DND-41 (cell line): ENCODE measurements around the gene KRT86.

Source experiments
- ATAC-seq: fragments of 200-7000 bp; cut with Tn5 transposase; 3 replicates; pipeline ENCODE4 v1.9.1; 2021; ENCODE audit warnings: low read depth; ENCODE audit not compliant: insufficient read depth
- DNase-seq: peaks from one replicate; pipeline ENCODE4 v3.0.0-alpha.2; 2020
- H2AFZ ChIP-seq: 2 replicates; pipeline ENCODE4 v1.6.0; 2012; ENCODE audit warnings: low read depth, low read length
- H3K27ac ChIP-seq: 2 replicates; pipeline ENCODE4 v1.5.1; 2012; ENCODE audit warnings: low read length, inconsistent platforms
- H3K27me3 ChIP-seq: fragments of 200-600 bp; sonication (generic); 2 replicates; pipeline ENCODE4 v1.6.0; 2012; ENCODE audit warnings: low read length, mild to moderate bottlenecking, inconsistent platforms; ENCODE audit not compliant: insufficient read depth, poor library complexity
- H3K36me3 ChIP-seq: 2 replicates; pipeline ENCODE4 v1.5.1; 2012; ENCODE audit warnings: low read length, inconsistent platforms; ENCODE audit not compliant: insufficient read depth
- H3K4me1 ChIP-seq: 2 replicates; pipeline ENCODE4 v1.5.1; 2012; ENCODE audit warnings: mild to moderate bottlenecking, low read length; ENCODE audit not compliant: insufficient read depth
- H3K4me2 ChIP-seq: 2 replicates; pipeline ENCODE4 v1.6.0; 2012; ENCODE audit warnings: mild to moderate bottlenecking, moderate library complexity, low read length, inconsistent platforms; ENCODE audit not compliant: insufficient read depth
- H3K4me3 ChIP-seq, 2 experiments: fragments of 200-600 bp in 1 of 2; shearing (Covaris generic) in 1 of 2; 2 replicates each; pipeline ENCODE4 v1.5.1; 2012 to 2016; ENCODE audit warnings: inconsistent platforms in 2 of 2, low read length in 2 of 2, mild to moderate bottlenecking in 2 of 2, low read depth in 1 of 2, moderate library complexity in 1 of 2
- H3K79me2 ChIP-seq: 2 replicates; pipeline ENCODE4 v1.6.0; 2012; ENCODE audit warnings: low read length, inconsistent platforms; ENCODE audit not compliant: insufficient read depth
- H3K9ac ChIP-seq: 2 replicates; pipeline ENCODE4 v1.6.0; 2012; ENCODE audit warnings: low read depth, mild to moderate bottlenecking, inconsistent platforms, low read length, moderate library complexity
- H3K9me3 ChIP-seq: 2 replicates; pipeline ENCODE4 v1.5.1; 2012; ENCODE audit warnings: low read length, moderate library complexity, mild to moderate bottlenecking, inconsistent platforms; ENCODE audit not compliant: insufficient read depth, severe bottlenecking
- H4K20me1 ChIP-seq: 2 replicates; pipeline ENCODE4 v1.6.0; 2012; ENCODE audit warnings: low read length; ENCODE audit not compliant: insufficient read depth
- CTCF ChIP-seq: IDR thresholded peaks from 2 replicates; pipeline ENCODE4 v1.5.1; 2012; ENCODE audit warnings: borderline replicate concordance, low read length, moderate library complexity, mild to moderate bottlenecking; ENCODE audit not compliant: poor library complexity, severe bottlenecking; ENCODE audit errors: extremely low read depth
- EZH2 ChIP-seq: IDR thresholded peaks from 3 replicates; pipeline ENCODE4 v1.6.1; 2012; ENCODE audit warnings: borderline replicate concordance, low read depth, mild to moderate bottlenecking, moderate library complexity, low read length, inconsistent platforms; ENCODE audit not compliant: severe bottlenecking

KRT86 gene

DNA sequence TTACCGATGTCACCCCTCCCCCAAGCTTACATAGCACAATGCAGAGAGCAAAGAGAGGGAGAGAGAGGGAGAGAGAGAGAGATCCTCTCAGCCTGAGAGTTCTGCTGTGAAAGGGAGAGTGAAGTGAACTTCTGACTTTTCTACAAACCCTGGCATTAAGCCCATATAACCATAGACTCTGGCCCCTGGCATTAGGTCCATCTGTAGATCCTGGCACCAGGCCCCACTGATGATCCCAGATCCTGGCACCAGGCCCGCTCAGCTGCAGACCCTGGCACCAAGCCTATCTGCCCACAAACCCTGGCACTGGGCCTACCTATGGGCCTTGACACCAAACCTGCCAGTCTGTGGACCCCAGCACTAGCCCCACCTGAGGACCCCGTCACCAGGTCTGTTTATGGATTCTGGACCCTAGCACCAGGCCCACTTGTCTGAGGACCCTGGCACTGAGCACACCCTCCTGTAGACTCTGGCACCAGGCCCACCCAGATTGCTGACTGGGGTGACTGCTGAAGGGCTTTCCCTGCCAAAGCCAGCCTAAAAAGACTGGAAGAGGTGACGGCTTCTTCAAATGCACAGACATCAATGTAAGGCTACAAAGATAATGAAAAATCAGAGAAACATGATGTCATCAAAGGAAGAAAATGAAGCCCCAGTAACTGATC, 61.3 kb downstream of the KRT86 start:
- no peak overlapping the region for H3K4me3 ChIP-seq
- peaks cover 9% of the 10 kb centered on the region for H3K27me3 ChIP-seq
- no peak overlapping the region for H3K27ac ChIP-seq
- H3K79me2 ChIP-seq, result no peaks in the 10 kb centered on the region
- ATAC-seq (no peak), DNase-seq (no peak)
- H3K9ac ChIP-seq, result no peak overlapping the region
- H3K4me1 ChIP-seq, result no peaks in the 10 kb centered on the region
- H3K4me2 ChIP-seq, result no peak overlapping the region
- H4K20me1 ChIP-seq, result no peaks in the 10 kb centered on the region
- H3K9me3 ChIP-seq, result no peaks in the 10 kb centered on the region
- no peaks in the 10 kb centered on the region for H3K36me3 ChIP-seq
- TF ChIP-seq CTCF, result no peak
- no peak for TF ChIP-seq EZH2
- H2AFZ ChIP-seq, result no peak overlapping the region

DNA sequence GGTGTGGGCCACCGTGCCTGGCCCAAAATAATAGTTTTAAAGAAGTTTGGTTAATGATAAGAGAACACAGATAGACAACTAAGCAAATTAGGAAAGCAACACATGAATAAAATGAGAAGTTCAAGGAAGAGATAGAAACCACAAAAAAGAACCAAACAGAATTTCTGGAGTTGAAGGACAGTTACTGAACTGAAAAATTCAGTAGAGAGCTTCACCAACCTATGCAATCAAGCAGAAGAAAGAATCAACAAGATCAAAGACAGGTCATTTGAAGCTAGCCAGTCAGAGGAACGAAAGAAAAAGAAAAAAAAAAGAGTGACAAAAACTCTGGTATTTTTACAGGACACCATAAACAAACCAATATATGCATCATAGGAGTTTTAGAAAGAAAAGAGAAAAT, 62.2 kb downstream of the KRT86 start:
- ATAC-seq (no peak), DNase-seq (no peak)
- H3K79me2 ChIP-seq, result no peaks in the 10 kb centered on the region
- H3K27me3 ChIP-seq, result peaks cover 9% of the 10 kb centered on the region
- no peaks in the 10 kb centered on the region for H3K36me3 ChIP-seq
- TF ChIP-seq EZH2, result no peak
- TF ChIP-seq CTCF, result no peak
- no peaks in the 10 kb centered on the region for H3K4me1 ChIP-seq
- H3K9me3 ChIP-seq, result no peaks in the 10 kb centered on the region
- no peak overlapping the region for H3K4me2 ChIP-seq
- no peak overlapping the region for H3K4me3 ChIP-seq
- H4K20me1 ChIP-seq, result peaks cover under 1% of the 10 kb centered on the region; the same call in 1 of the 2 replicates
- H3K9ac ChIP-seq, result no peak overlapping the region
- no peak overlapping the region for H2AFZ ChIP-seq
- H3K27ac ChIP-seq, result no peak overlapping the region

DNA sequence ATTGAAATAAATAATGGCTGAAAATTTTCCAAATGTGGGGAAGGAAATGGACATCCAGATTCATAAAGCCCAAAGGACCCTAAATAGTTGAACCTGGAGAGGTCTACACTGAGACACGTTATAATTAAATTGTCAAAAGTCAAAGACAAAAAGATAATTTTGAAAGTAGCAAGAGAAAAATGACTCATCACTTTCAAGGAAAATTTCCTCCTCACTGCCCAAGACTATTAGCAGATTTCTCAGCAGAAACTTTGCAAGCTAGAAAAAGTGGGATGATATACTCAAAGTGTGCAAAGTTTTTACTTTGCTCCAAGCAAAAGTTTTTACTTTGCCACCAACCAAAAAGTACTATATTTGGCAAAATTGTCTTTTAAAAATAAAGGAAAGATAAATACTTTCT, 62.6 kb downstream of the KRT86 start:
- Histone ChIP-seq H3K4me3 (no peak overlapping the region), H3K4me2 (no peak overlapping the region), H3K4me1 (no peaks in the 10 kb centered on the region), H2AFZ (no peak overlapping the region), H3K36me3 (no peaks in the 10 kb centered on the region), H3K27me3 (peaks cover 9% of the 10 kb centered on the region), H3K9ac (no peak overlapping the region), H4K20me1 (peaks cover 2% of the 10 kb centered on the region; the same call in 1 of the 2 replicates), H3K9me3 (no peaks in the 10 kb centered on the region), H3K79me2 (no peaks in the 10 kb centered on the region), H3K27ac (no peak overlapping the region)
- DNase-seq (no peak), ATAC-seq (no peak)
- TF ChIP-seq EZH2 (no peak), CTCF (no peak)
